HG03457 (cell line): Measurements from ENCODE around the gene COL6A2.
"Not testable (repeated sequence)": the region's sequence is repeated elsewhere in the genome, so short reads cannot be mapped to it uniquely, and the experiment has no call there.

ENCODE experiments used
- ATAC-seq: cut with Tn5 transposase; IDR thresholded peaks from one replicate; pipeline ENCODE4 v1.9.1; 2021; ENCODE audit warnings: moderate number of reproducible peaks; ENCODE audit not compliant: unreplicated experiment

COL6A2 gene

GRCh38 chr21:46093668-46094400, 4.1 kb upstream of the COL6A2 start:
- no peak for ATAC-seq

- no peak for ATAC-seq
Measured at GRCh38 chr21:46094401-46095082, 3.4 kb upstream of the COL6A2 start.

GRCh38 chr21:46095083-46095719, 2.7 kb upstream of the COL6A2 start:
- no peak for ATAC-seq

GRCh38 chr21:46095814-46096595, 1.9 kb upstream of the COL6A2 start:
- no peak for ATAC-seq

- ATAC-seq, result no peak
Measured at GRCh38 chr21:46096596-46097335, 1.1 kb upstream of the COL6A2 start.

GRCh38 chr21:46098303-46099141, 610 bp downstream of the COL6A2 start:
- no peak for ATAC-seq

- no peak for ATAC-seq
Measured at GRCh38 chr21:46099476-46099875, 1.6 kb downstream of the COL6A2 start.

- no peak for ATAC-seq
Measured at GRCh38 chr21:46100020-46100419, 2.1 kb downstream of the COL6A2 start.

- ATAC-seq, result no peak
Measured at GRCh38 chr21:46100426-46100825, 2.5 kb downstream of the COL6A2 start.

- no peak for ATAC-seq
Measured at GRCh38 chr21:46100906-46101305, 3.0 kb downstream of the COL6A2 start.

- ATAC-seq, result no peak
Measured at GRCh38 chr21:46104104-46104503, 6.2 kb downstream of the COL6A2 start.

- ATAC-seq, result not testable (repeated sequence)
Measured at GRCh38 chr21:46107376-46107775, 9.5 kb downstream of the COL6A2 start.

GRCh38 chr21:46108827-46109312, 11.0 kb downstream of the COL6A2 start:
- no peak for ATAC-seq

GRCh38 chr21:46109313-46110221, 11.7 kb downstream of the COL6A2 start:
- ATAC-seq, result no peak

GRCh38 chr21:46110499-46111192, 12.7 kb downstream of the COL6A2 start:
- ATAC-seq, result no peak

- ATAC-seq, result no peak
Measured at GRCh38 chr21:46111193-46111571, 13.3 kb downstream of the COL6A2 start.

- no peak for ATAC-seq
Measured at GRCh38 chr21:46111857-46112724, 14.2 kb downstream of the COL6A2 start.
